ACC112 (cell line): ENCODE measurements around the gene PIH1D1.

ENCODE experiments used
- H2AFZ ChIP-seq: fragments of 200-600 bp; sonication (generic); one replicate; pipeline ENCODE4 v1.6.0; 2017; ENCODE audit warnings: antibody characterized with exemption, low read length; ENCODE audit not compliant: unreplicated experiment
- H3K27ac ChIP-seq: fragments of 200-600 bp; sonication (generic); 2 replicates; pipeline ENCODE4 v1.5.1; 2014; ENCODE audit warnings: low read depth, mild to moderate bottlenecking, antibody characterized with exemption, low read length, moderate library complexity
- H3K27me3 ChIP-seq: fragments of 200-600 bp; sonication (generic); 2 replicates; pipeline ENCODE4 v1.6.1; 2014; ENCODE audit warnings: mild to moderate bottlenecking, antibody characterized with exemption, low read length, moderate library complexity, mixed read lengths; ENCODE audit not compliant: insufficient read depth
- H3K36me3 ChIP-seq: fragments of 200-600 bp; sonication (generic); 2 replicates; pipeline ENCODE4 v1.6.1; 2016; ENCODE audit warnings: mild to moderate bottlenecking, antibody characterized with exemption, low read length, moderate library complexity, mixed read lengths; ENCODE audit not compliant: insufficient read depth
- H3K4me1 ChIP-seq: fragments of 200-600 bp; sonication (generic); one replicate; pipeline ENCODE4 v1.6.1; 2016; ENCODE audit warnings: low read length, mixed read lengths; ENCODE audit not compliant: insufficient read depth, unreplicated experiment, control insufficient read depth
- H3K4me3 ChIP-seq: fragments of 200-600 bp; sonication (generic); 2 replicates; pipeline ENCODE4 v1.5.1; 2014; ENCODE audit warnings: mild to moderate bottlenecking, low read depth, low read length
- H3K79me2 ChIP-seq: fragments of 200-600 bp; sonication (generic); one replicate; pipeline ENCODE4 v1.6.0; 2016; ENCODE audit warnings: low read length; ENCODE audit not compliant: control insufficient read depth, unreplicated experiment, insufficient read depth

Gene PIH1D1

DNA sequence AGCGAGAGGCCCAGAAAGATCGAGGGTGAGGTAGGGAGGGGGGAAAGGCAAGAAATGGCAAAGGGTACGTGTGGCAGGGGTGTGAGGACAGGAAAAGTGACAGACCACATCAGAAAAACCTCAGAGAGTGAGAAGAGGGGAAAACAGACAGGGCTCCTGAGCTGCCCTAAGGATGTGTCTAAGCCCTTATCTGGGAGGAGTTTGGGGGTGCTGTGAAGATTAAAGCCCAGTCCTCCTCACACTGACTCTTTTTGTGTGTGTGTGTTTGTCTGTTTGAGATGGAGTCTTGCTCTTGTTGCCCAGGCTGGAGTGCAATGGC lies 27.7 kb downstream of the PIH1D1 start:
- no peak overlapping the region for H2AFZ ChIP-seq
- no peaks in the 10 kb centered on the region for H3K36me3 ChIP-seq
- no peaks in the 10 kb centered on the region for H3K79me2 ChIP-seq
- no peak overlapping the region for H3K27ac ChIP-seq
- H3K4me3 ChIP-seq = no peak overlapping the region
- H3K4me1 ChIP-seq = peaks cover 13% of the 10 kb centered on the region
- H3K27me3 ChIP-seq = peaks cover 78% of the 10 kb centered on the region

GRCh38 chr19:49423071-49423984 lies 28.3 kb downstream of the PIH1D1 start, which contains the start of gene PTH2:
PTH2 (minus strand) TSS chr19:49423441; CDS start chr19:49423339, 102 bp downstream.
- H3K36me3 ChIP-seq = no peaks in the 10 kb centered on the region
- H3K27me3 ChIP-seq = peaks cover 79% of the 10 kb centered on the region
- H2AFZ ChIP-seq = no peak within 1 kb of the TSS
- H3K79me2 ChIP-seq = no peaks in the 10 kb centered on the region
- peaks cover 13% of the 10 kb centered on the region for H3K4me1 ChIP-seq
- H3K4me3 ChIP-seq = peak within 1 kb of the TSS; percentile 65
- no peak within 1 kb of the TSS for H3K27ac ChIP-seq

DNA sequence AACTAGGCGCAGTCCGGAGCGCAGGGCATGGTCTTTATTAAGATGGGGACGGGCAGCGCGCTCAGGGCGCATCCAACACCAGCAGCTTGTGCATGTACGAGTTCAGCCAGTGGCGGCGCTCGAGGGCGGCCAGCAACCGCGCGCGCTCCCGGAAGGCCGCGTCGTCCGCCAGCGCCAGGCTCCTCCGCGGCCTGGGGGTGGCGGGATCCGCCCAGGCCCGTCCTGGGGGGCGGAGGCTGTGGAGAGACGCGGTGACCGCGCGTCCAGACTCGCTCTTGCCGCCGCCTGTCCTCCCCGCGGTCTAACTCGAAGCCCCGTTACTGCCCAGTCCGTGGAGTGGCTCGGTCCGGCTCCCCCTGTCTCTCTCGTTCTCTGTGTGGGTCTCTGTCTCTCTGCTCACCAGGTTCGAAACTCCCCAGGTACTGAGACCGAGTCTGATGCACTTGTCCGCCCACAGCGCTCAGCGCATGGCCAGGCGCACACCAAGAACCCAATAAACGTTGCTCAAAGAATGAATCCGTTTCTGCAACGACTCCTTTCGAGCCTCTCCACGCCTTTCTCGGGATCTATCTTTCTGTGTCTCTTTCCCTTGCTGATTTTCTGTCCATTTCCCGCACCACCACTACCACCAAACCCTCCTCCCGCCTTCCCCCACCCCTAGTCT lies 29.1 kb downstream of the PIH1D1 start:
- peaks cover 13% of the 10 kb centered on the region for H3K4me1 ChIP-seq
- no peaks in the 10 kb centered on the region for H3K36me3 ChIP-seq
- H3K4me3 ChIP-seq = peak overlapping the region; percentile 65
- H2AFZ ChIP-seq = no peak overlapping the region
- no peak overlapping the region for H3K27ac ChIP-seq
- peaks cover 79% of the 10 kb centered on the region for H3K27me3 ChIP-seq
- H3K79me2 ChIP-seq = no peaks in the 10 kb centered on the region

GRCh38 chr19:49421878-49422202 lies 29.8 kb downstream of the PIH1D1 start:
- H3K4me1 ChIP-seq = peaks cover 13% of the 10 kb centered on the region
- peaks cover 79% of the 10 kb centered on the region for H3K27me3 ChIP-seq
- no peak overlapping the region for H3K27ac ChIP-seq
- H3K36me3 ChIP-seq = no peaks in the 10 kb centered on the region
- no peak overlapping the region for H2AFZ ChIP-seq
- no peaks in the 10 kb centered on the region for H3K79me2 ChIP-seq
- no peak overlapping the region for H3K4me3 ChIP-seq

- Histone ChIP-seq H3K4me3 (peak overlapping the region; percentile 56), H3K27ac (no peak overlapping the region), H3K4me1 (peaks cover 11% of the 10 kb centered on the region), H3K79me2 (no peaks in the 10 kb centered on the region), H2AFZ (no peak overlapping the region), H3K27me3 (peaks cover 73% of the 10 kb centered on the region), H3K36me3 (no peaks in the 10 kb centered on the region)
Observed at GRCh38 chr19:49421039-49421877, 30.4 kb downstream of the PIH1D1 start.

DNA sequence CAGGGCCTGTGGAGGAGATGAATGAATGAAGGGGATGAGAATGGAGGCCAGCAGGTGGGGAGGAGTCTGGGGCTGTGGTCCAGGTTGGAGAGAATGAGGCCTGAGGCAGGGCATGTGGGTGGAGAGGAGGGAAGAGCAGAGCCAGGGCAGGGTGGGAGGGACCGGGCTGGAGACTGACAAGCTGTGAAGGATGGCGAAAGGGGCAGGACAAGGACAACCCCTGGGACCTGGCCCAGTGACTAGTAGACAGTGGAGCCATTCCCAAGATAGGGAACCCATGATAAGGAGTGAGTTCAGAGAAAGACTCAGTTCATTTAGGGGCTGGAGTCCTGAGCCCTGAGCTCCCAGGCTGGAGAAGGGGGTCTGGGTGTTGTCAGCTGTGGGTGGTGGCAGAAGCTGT lies 31.4 kb downstream of the PIH1D1 start:
- H3K4me1 ChIP-seq = peaks cover 6% of the 10 kb centered on the region
- H3K36me3 ChIP-seq = no peaks in the 10 kb centered on the region
- no peaks in the 10 kb centered on the region for H3K79me2 ChIP-seq
- no peak overlapping the region for H3K27ac ChIP-seq
- no peak overlapping the region for H2AFZ ChIP-seq
- peaks cover 68% of the 10 kb centered on the region for H3K27me3 ChIP-seq
- H3K4me3 ChIP-seq = no peak overlapping the region

GRCh38 chr19:49419173-49419572 lies 32.4 kb downstream of the PIH1D1 start:
- H3K4me3 ChIP-seq = no peak overlapping the region
- H3K27me3 ChIP-seq = peaks cover 68% of the 10 kb centered on the region
- no peak overlapping the region for H2AFZ ChIP-seq
- no peaks in the 10 kb centered on the region for H3K79me2 ChIP-seq
- H3K27ac ChIP-seq = no peak overlapping the region
- peaks cover 6% of the 10 kb centered on the region for H3K4me1 ChIP-seq
- no peaks in the 10 kb centered on the region for H3K36me3 ChIP-seq

DNA sequence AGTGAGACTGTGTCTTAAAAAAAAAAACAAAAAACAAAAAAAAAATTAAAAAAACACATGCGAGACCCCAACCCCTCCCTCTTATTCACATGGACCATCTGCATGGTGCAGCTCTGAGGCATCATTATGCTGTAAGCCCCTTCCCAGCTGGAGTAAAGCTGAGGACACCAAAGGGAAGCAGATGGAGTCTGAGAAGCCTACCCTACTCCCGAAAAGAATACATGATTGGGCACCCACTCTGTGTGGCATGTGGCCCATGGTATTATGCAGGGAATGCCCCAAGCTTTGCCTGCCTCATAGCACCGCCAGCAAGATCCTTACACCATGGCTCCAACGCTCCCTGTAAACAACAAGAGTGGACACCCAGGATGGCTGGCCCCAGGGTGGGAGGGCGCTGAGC lies 33.1 kb downstream of the PIH1D1 start:
- H3K4me3 ChIP-seq = no peak overlapping the region
- H3K27me3 ChIP-seq = peaks cover 62% of the 10 kb centered on the region
- no peak overlapping the region for H3K27ac ChIP-seq
- no peak overlapping the region for H2AFZ ChIP-seq
- H3K79me2 ChIP-seq = no peaks in the 10 kb centered on the region
- H3K4me1 ChIP-seq = peaks cover 6% of the 10 kb centered on the region
- H3K36me3 ChIP-seq = no peaks in the 10 kb centered on the region

DNA sequence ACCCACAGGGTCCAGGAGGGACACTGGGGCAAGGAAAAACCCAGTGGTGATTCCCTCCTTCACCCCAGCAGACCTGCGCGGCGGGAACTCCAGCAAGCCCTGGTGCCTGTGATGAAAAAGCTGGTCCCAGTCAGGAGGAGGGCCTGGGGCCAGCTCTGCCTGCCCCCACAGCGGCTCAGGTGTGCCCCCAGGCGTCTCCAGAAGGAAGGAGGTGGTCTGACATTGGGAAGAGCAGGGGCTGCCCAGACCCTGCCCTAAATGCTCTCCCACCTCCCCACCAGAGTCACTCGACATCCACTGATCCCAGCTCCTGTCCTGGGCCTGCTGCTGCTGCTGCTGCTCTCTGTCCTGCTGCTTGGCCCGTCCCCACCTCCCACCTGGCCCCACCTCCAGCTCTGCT lies 34.5 kb downstream of the PIH1D1 start:
- Histone ChIP-seq H3K4me3 (no peak overlapping the region), H3K4me1 (peaks cover 6% of the 10 kb centered on the region), H3K27ac (no peak overlapping the region), H3K36me3 (no peaks in the 10 kb centered on the region), H3K79me2 (no peaks in the 10 kb centered on the region), H2AFZ (no peak overlapping the region), H3K27me3 (peaks cover 49% of the 10 kb centered on the region)

DNA sequence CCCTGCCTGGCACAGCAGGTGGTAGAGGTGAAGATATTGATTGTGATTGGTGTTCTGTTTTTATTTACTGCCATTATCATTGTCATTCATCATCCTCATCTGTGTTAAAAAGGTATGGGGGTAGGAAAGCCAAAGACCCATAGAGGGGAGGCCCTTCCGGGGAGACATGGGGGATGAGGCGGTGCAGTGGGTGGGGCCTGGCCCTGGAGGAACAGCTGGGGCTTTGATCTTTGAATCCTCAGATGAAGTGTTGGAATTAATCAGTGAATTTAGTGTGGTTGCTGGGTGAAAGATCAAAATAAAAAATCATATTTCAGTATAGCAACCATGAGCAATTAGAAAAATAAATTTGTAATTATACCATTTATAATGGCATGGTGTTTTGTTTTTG lies 35.8 kb downstream of the PIH1D1 start:
- no peak overlapping the region for H3K27ac ChIP-seq
- H3K27me3 ChIP-seq = peaks cover 38% of the 10 kb centered on the region
- H3K4me1 ChIP-seq = no peaks in the 10 kb centered on the region
- H3K36me3 ChIP-seq = no peaks in the 10 kb centered on the region
- no peak overlapping the region for H3K4me3 ChIP-seq
- no peak overlapping the region for H2AFZ ChIP-seq
- H3K79me2 ChIP-seq = no peaks in the 10 kb centered on the region
